Left lung (tissue), 10 donors: ENCODE data around the gene CD226. TPM values are rescaled to one million over a fixed set of nuclear protein-coding genes. Genes with fewer than 3 reads are reported as not detected.
A peak's percentile ranks its signal among the peaks of the same experiment; 100 is the strongest.

ENCODE experiments used
- ATAC-seq: fragments of 200-7000 bp; cut with Tn5 transposase; one replicate; pipeline ENCODE4 v1.9.1; 2020; ENCODE audit warnings: moderate library complexity
- DNase-seq, 4 donors: peaks; one replicate each; pipeline ENCODE4 v3.0.0-alpha.2; 2013 to 2020
- H3K27ac ChIP-seq, 2 donors: fragments of 200-600 bp; sonication (generic) in 1 of 2; one replicate each; pipeline versions ENCODE4 v1.5.0 to v1.8.0; 2020 to 2021
- H3K27me3 ChIP-seq, 2 donors: fragments of 200-600 bp; sonication (generic) in 1 of 2; one replicate each; pipeline versions ENCODE4 v1.5.0 to v1.8.0; 2020 to 2021
- H3K36me3 ChIP-seq, 2 donors: fragments of 200-600 bp; sonication (generic) in 1 of 2; one replicate each; pipeline versions ENCODE4 v1.5.0 to v1.8.0; 2020 to 2021
- H3K4me1 ChIP-seq, 2 donors: fragments of 200-600 bp; one replicate each; pipeline ENCODE4 v1.8.0; 2021
- H3K4me3 ChIP-seq, 2 donors: fragments of 200-600 bp; sonication (generic) in 1 of 2; one replicate each; pipeline versions ENCODE4 v1.5.0 to v1.8.0; 2020 to 2021; ENCODE audit warnings: mild to moderate bottlenecking in 1 of 2
- H3K9me3 ChIP-seq, 2 donors: fragments of 200-600 bp; sonication (generic) in 1 of 2; one replicate each; pipeline versions ENCODE4 v1.5.0 to v1.8.0; 2020 to 2021
- intact Hi-C, 2 donors: fragments of 100-400 bp; cut with DNase I; formaldehyde crosslinking; loops; one replicate each; pipeline versions ENCODE4 v1.11.2 to v1.14.2; 2022
- polyA plus RNA-seq, 6 donors: library from polyadenylated mRNA; unstranded; fragments of 120-200 nt; gene quantifications; one replicate each; pipeline ENCODE4 v1.2.1, GENCODE V29; 2013; ENCODE audit not compliant: insufficient read length in 6 of 6
- total RNA-seq, 2 donors: library from RNA; stranded (reverse); fragmentation: NEBNext Ultra II Directional; extraction: Animal tissue kit (Norgen Biotek cat#: 25700); gene quantifications; one replicate each; pipeline ENCODE4 v1.2.1, GENCODE V29; 2021
- TF ChIP-seq, protein P1 (sequence below), 2 donors: fragments of 200-600 bp; sonication (generic) in 1 of 2; IDR thresholded peaks; one replicate each; pipeline versions ENCODE4 v1.5.0 to v1.8.0; 2021; ENCODE audit warnings: antibody characterized with exemption in 2 of 2
- donor health status: DM: no; HTN: yes; CAD: no.
- donor health status: DM: no; HTN: no; CAD: no.

Gene CD226
- total and polyA plus RNA-seq, 8 donors = 2.2 to 5.6 (median 2.9) TPM

DNA sequence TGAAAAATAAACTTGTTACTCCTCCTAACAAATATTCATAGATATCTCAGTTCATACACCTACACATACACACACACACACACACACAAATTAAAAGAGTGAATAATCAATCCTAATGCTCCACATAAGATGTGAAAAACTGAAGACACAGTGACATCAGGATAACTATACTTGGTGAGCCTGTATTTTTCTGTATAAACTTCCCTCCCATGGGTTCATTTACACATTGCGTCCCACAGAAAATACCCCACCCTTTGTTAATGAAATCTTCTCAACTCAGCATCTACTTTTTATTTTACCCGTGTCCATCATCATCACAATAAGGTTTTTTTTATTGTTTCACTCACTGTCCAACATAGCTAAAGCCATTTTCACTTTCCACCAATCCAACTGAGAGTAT lies 60.4 kb downstream of the CD226 start:
- Histone ChIP-seq H3K36me3 (no peaks in the 10 kb centered on the region), H3K9me3 (no peaks in the 10 kb centered on the region), H3K27ac (no peak overlapping the region), H3K4me1 (no peaks in the 10 kb centered on the region), H3K27me3 (no peaks in the 10 kb centered on the region), H3K4me3 (no peak overlapping the region)
- intact Hi-C loops = no loop called here
- ATAC-seq (no peak), DNase-seq (no peak)
- TF ChIP-seq, protein P1, sequence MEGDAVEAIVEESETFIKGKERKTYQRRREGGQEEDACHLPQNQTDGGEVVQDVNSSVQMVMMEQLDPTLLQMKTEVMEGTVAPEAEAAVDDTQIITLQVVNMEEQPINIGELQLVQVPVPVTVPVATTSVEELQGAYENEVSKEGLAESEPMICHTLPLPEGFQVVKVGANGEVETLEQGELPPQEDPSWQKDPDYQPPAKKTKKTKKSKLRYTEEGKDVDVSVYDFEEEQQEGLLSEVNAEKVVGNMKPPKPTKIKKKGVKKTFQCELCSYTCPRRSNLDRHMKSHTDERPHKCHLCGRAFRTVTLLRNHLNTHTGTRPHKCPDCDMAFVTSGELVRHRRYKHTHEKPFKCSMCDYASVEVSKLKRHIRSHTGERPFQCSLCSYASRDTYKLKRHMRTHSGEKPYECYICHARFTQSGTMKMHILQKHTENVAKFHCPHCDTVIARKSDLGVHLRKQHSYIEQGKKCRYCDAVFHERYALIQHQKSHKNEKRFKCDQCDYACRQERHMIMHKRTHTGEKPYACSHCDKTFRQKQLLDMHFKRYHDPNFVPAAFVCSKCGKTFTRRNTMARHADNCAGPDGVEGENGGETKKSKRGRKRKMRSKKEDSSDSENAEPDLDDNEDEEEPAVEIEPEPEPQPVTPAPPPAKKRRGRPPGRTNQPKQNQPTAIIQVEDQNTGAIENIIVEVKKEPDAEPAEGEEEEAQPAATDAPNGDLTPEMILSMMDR (IDR thresholded peaks at IDR 0.05) = no peak

DNA sequence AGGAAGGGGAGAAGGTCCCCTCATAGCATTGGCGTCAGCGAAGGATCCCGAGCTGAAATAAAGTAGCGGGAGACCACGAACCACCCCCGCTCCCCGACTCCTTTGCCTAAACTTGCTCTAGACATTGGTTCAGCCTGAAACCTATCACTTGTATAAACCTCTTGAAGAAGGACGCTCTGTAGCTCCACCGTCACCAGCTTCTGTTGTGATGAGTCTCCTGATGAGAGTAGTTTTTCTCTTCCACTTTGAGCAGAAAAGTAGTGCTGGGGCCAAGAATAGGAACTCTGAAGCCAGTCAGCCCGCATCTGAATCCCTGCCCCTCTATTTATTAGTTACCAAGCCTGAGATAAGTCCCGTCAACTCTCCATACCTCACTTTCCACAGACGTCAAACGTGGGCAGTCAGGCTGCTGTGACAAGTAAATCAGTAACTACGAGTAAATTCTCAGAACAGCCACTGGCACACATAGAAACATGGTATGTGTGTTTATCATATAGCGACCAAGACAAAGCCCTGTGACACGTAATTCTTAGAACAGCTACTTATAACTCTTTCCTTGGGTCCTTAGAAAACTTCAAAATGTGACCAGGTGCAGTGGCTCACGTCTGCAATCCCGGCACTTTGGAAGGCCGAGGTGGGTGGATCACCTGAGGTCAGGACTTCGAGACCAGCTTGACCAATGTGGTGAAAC lies 61.7 kb downstream of the CD226 start:
- peak in 1 of 4 donors; percentile 15 for DNase-seq
- no peaks in the 10 kb centered on the region for H3K9me3 ChIP-seq
- H3K27me3 ChIP-seq = no peaks in the 10 kb centered on the region
- intact Hi-C loops = no loop called here
- TF ChIP-seq, protein P1 (IDR thresholded peaks at IDR 0.05) = no peak
- ATAC-seq = no peak
- no peak overlapping the region for H3K27ac ChIP-seq
- no peaks in the 10 kb centered on the region for H3K36me3 ChIP-seq
- no peaks in the 10 kb centered on the region for H3K4me1 ChIP-seq
- H3K4me3 ChIP-seq = no peak overlapping the region

DNA sequence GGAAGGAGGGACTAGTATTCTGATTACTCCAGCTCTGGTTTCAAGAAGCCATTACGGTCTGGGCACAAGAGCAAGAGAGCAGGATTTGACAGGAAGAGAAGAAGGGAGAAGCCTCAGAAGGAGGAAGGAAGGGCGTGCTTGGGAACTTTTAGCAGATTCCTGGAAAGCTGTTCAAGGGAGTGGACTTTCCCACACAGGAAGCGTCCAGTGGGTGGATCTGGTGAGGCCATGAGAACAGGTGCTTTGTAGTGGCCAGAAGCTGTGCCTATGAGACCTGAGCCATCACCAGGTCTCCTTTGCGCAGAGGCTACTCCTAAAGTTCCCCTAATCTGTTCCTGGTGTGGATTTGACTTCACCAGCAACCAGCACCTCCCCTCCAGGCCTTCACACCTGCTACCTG lies 62.3 kb downstream of the CD226 start:
- DNase-seq = no peak
- TF ChIP-seq, protein P1 (IDR thresholded peaks at IDR 0.05) = no peak

DNA sequence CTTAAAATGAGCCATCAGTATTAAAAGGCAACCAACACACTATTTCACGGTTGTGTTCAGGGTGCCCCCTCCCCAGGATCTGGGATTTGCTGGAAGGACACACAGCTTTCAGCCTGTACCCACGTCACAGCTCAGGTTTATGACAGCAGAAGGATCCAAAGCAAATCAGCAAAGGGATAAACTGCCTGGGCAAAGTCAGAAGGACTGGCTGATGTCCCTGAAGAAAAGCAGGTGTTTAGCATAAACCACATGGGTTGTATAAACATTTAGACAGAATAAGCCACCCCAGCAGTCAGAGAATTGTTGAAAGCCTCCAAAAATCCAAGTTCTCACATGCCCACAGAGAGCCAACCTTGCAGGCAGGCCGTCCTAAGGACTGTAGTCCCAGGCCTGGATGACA lies 63.9 kb downstream of the CD226 start:
- TF ChIP-seq, protein P1 (IDR thresholded peaks at IDR 0.05) = no peak
- intact Hi-C loops = no loop called here

More for the DNA sequence above, 62.3 kb downstream of the CD226 start:
- H3K27ac ChIP-seq = no peak overlapping the region
- no peaks in the 10 kb centered on the region for H3K27me3 ChIP-seq
- intact Hi-C loops = no loop called here
- ATAC-seq = no peak
- no peaks in the 10 kb centered on the region for H3K4me1 ChIP-seq
- no peak overlapping the region for H3K4me3 ChIP-seq
- no peaks in the 10 kb centered on the region for H3K9me3 ChIP-seq
- no peaks in the 10 kb centered on the region for H3K36me3 ChIP-seq

DNA sequence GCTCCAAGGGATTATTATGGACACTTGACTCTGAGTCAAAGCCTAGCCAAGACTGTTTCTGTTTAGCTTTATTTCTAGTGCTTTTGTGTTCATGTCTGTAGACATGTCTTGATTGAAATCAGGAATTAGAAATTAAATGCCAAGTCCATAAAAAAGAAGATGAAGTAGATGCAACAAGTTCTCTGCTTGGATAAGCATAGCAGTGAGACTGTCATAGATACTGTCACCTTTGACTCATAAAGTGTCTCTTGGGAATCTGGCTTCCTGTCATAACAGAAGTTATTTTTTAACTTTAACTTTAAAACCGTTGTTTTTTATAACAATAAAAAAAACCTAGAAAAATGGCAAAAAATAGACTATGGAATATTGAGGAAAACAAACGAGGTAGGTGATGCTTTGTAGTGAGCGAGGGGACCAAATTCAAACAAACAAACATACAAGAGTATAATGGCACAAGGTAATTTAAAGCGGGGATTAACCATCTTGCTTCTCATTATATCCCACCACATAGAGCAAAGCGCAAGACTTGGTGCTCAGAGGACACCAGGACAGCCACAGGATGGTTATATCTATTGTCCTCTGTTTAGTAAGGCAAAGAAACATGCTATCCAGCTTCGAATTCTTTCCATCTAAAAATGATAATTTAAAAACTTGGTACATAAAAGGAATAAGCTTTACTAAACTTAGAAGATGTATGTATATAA lies 64.6 kb downstream of the CD226 start:
- no peak overlapping the region for H3K27ac ChIP-seq
- intact Hi-C loops = no loop called here
- DNase-seq = no peak
- TF ChIP-seq, protein P1 (IDR thresholded peaks at IDR 0.05) = no peak
- no peak for ATAC-seq
- H3K4me1 ChIP-seq = no peaks in the 10 kb centered on the region
- no peaks in the 10 kb centered on the region for H3K9me3 ChIP-seq
- H3K4me3 ChIP-seq = no peak overlapping the region
- no peaks in the 10 kb centered on the region for H3K27me3 ChIP-seq
- no peaks in the 10 kb centered on the region for H3K36me3 ChIP-seq

More for the DNA sequence above, 63.9 kb downstream of the CD226 start:
- DNase-seq = no peak
- no peak for ATAC-seq
- Histone ChIP-seq H3K27me3 (no peaks in the 10 kb centered on the region), H3K36me3 (no peaks in the 10 kb centered on the region), H3K4me3 (no peak overlapping the region), H3K4me1 (no peaks in the 10 kb centered on the region), H3K9me3 (no peaks in the 10 kb centered on the region), H3K27ac (no peak overlapping the region)
